Retinal pigment epithelial cell (primary cell): ENCODE measurements around the gene LSM14B.

Experiments
- DNase-seq: peaks from one replicate; pipeline ENCODE4 v3.0.0-alpha.2; 2010; ENCODE audit warnings: low read depth
- H3K4me3 ChIP-seq: 2 replicates; pipeline ENCODE4 v1.5.1; 2011; ENCODE audit warnings: mild to moderate bottlenecking, low read length, control low read depth, moderate library complexity
- TF ChIP-seq, protein P1 (sequence below): conservative IDR thresholded peaks from 2 replicates; pipeline ENCODE4 v1.5.1; 2011; ENCODE audit warnings: low read depth, low read length, control low read depth, inconsistent platforms

The LSM14B gene

DNA sequence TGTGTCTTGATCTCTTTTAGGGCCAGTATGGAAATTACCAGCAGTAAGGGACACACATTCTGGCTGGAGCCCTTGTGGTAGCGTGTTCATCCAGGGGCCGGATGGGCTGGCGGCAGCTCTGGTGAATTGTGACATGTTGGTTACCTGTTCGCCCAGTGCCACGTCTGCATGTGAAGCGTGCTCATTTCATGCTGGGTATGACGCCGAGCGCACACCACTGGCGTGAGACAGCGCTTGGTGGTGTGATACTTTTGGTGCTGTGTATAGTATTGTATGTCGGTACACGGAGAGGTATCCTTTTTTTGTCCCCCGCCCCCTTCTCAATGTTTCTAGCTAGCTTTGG lies 56.9 kb downstream of the LSM14B start:
- TF ChIP-seq, protein P1, sequence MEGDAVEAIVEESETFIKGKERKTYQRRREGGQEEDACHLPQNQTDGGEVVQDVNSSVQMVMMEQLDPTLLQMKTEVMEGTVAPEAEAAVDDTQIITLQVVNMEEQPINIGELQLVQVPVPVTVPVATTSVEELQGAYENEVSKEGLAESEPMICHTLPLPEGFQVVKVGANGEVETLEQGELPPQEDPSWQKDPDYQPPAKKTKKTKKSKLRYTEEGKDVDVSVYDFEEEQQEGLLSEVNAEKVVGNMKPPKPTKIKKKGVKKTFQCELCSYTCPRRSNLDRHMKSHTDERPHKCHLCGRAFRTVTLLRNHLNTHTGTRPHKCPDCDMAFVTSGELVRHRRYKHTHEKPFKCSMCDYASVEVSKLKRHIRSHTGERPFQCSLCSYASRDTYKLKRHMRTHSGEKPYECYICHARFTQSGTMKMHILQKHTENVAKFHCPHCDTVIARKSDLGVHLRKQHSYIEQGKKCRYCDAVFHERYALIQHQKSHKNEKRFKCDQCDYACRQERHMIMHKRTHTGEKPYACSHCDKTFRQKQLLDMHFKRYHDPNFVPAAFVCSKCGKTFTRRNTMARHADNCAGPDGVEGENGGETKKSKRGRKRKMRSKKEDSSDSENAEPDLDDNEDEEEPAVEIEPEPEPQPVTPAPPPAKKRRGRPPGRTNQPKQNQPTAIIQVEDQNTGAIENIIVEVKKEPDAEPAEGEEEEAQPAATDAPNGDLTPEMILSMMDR: no peak
- DNase-seq: no peak
- no peak overlapping the region for H3K4me3 ChIP-seq

DNA sequence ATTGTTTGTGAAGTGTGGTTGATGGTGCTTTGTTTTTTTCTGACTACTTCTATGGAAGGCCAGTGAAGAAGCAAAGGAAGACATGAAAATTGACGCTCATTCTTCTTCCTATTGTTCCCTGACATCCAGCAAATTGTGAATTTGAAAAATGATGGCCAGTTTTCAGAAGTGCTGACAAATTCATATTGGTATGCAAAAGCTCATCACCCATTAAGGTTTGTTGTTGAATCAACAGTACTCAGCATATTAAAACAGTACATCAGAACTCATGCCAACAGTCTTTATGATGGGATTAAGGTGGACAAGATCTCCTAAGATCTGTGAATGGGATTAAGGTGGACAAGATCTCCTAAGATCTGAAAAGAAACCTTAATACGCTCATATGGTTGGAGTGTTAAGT lies 59.5 kb downstream of the LSM14B start:
- TF ChIP-seq, protein P1: no peak
- H3K4me3 ChIP-seq: peak overlapping the region; percentile 96

DNA sequence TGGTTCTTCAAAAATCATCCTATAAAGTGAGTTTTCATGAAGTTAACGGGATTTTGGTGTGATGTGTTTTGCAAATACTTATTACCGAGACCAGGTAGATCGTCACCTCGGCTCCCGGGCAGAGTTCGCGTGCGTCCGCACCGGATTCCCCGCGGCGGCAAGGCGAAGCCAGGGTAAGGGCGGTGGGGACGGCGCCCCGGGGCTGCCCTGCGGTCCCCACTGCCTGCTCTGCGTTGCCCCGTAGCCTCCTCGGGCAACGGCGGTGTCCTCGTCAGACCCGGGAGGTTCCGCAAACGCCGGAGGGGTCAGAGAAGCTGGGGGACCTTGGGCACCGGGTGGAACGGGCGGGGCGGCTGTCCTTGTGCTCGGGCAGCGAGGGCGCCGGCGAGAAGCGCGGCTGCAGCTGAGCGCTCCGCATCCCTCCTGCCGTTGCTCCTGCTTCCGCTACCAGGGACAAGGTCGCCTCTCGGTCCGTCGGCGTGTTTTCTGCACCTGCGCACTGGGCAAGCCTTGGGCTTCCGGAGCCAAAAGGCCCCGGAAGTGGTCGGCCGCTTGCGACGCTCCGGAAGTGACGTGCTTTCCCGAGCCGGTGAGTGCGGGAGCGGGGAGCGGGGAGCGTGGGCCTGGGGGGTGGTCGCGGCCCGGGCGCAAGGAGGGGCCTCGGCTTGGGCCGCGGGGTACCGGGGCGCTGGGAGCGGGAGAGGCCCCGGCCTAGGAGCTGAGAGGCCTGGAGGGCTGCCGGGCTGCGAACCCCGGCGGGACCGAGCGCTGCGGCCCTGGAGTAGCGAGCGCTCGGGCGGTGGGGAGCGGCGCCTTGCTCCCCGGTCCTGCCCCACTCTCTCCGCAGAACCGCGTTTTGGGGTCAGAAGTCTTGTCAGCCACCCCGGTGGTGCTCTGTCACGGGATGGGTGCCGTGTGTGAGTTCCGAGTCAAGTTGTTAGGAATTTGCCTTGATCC lies 60.5 kb downstream of the LSM14B start, which contains the start of gene MTG2:
TSS of gene MTG2 (plus strand) at position 560 of the 957 bp plus-strand sequence. CDS start 10,393 bp downstream, outside the sequence.
- peak; percentile 80 for DNase-seq
- TF ChIP-seq, protein P1: no peak
- H3K4me3 ChIP-seq: peak within 1 kb of the TSS; percentile 96

More for the DNA sequence above, 59.5 kb downstream of the LSM14B start:
- DNase-seq: no peak

DNA sequence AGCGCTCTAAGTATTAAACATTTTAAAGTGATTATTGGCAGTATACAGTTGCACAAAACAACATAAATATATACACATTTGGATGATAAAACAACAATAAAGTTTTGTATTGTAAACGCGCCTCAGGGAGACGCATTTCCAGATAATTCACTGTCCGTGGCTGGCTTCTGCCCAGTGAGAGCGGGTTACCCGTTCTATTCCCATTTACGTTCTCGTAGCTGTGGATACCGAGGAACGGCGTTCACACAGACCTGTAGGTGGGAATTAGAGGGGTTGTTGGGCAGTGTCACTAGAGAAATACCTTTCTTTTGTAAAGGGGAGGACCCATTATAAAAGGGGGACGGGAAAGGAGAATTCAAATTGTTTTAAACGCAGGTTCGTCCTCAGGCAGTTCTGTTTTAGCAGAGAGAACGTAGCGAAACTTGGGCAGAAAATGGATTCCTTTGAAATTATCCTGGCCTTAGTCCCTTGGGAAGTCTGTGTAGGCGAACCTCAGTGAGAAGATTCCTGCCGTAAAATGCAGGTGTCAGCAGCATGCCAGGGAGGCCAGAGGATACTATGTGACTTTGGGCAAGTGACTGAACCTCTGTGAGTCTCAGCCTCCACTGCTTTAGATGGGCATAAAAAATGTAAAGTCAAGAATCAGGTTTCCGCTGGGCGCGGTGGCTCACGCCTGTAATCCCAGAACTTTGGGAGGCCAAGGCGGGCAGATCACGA lies 61.3 kb downstream of the LSM14B start:
- TF ChIP-seq, protein P1: no peak
- peak overlapping the region; percentile 96 for H3K4me3 ChIP-seq
- no peak for DNase-seq
